ENCODE measurements around the gene CLDN1.

Gene CLDN1

GRCh38 chr3:190321789-190322603 lies at the start of gene CLDN1:
Gene CLDN1 (minus strand): TSS chr3:190322446. CDS start chr3:190322206, 240 bp downstream.
- peak within 1 kb of the TSS; percentile 76 for H3K4me3 ChIP-seq (ENCODE audit: low read length)
- TF ChIP-seq CTCF (conservative IDR thresholded peaks at IDR 0.05; ENCODE audit: low read depth, low read length) = peak; percentile 80
- DNase-seq (ENCODE audit: low read depth) = no peak

GRCh38 chr3:190371152-190371551 lies 48.9 kb upstream of the CLDN1 start:
- H3K4me3 ChIP-seq (ENCODE audit: low read length) = no peak overlapping the region
- TF ChIP-seq CTCF (conservative IDR thresholded peaks at IDR 0.05; ENCODE audit: low read depth, low read length) = no peak
- no peak for DNase-seq (ENCODE audit: low read depth)

GRCh38 chr3:190370369-190370768 lies 48.1 kb upstream of the CLDN1 start:
- no peak overlapping the region for H3K4me3 ChIP-seq (ENCODE audit: low read length)
- TF ChIP-seq CTCF (conservative IDR thresholded peaks at IDR 0.05; ENCODE audit: low read depth, low read length) = no peak
- no peak for DNase-seq (ENCODE audit: low read depth)

GRCh38 chr3:190369668-190370295 lies 47.5 kb upstream of the CLDN1 start:
- H3K4me3 ChIP-seq (ENCODE audit: low read length) = no peak overlapping the region
- no peak for TF ChIP-seq CTCF (conservative IDR thresholded peaks at IDR 0.05; ENCODE audit: low read depth, low read length)
- DNase-seq (ENCODE audit: low read depth) = no peak

GRCh38 chr3:190368881-190369280 lies 46.6 kb upstream of the CLDN1 start:
- no peak for DNase-seq (ENCODE audit: low read depth)
- H3K4me3 ChIP-seq (ENCODE audit: low read length) = no peak overlapping the region
- no peak for TF ChIP-seq CTCF (conservative IDR thresholded peaks at IDR 0.05; ENCODE audit: low read depth, low read length)

GRCh38 chr3:190366133-190366532 lies 43.9 kb upstream of the CLDN1 start:
- no peak for DNase-seq (ENCODE audit: low read depth)
- TF ChIP-seq CTCF (conservative IDR thresholded peaks at IDR 0.05; ENCODE audit: low read depth, low read length) = no peak
- no peak overlapping the region for H3K4me3 ChIP-seq (ENCODE audit: low read length)

GRCh38 chr3:190362258-190362657 lies 40.0 kb upstream of the CLDN1 start:
- TF ChIP-seq CTCF (conservative IDR thresholded peaks at IDR 0.05; ENCODE audit: low read depth, low read length) = no peak
- no peak overlapping the region for H3K4me3 ChIP-seq (ENCODE audit: low read length)
- no peak for DNase-seq (ENCODE audit: low read depth)

Measured in retinal pigment epithelial cell (primary cell).